22Rv1 (cell line): ENCODE measurements around the gene PARK7.
A peak's percentile ranks its signal among the peaks of the same experiment; 100 is the strongest.

Source experiments
- H3K27ac ChIP-seq: fragments of 450-650 bp; 2 replicates; pipeline ENCODE4 v1.5.1; 2017
- ZFX ChIP-seq: fragments of 450-650 bp; IDR thresholded peaks from 2 replicates; pipeline ENCODE4 v1.6.1; 2017; ENCODE audit warnings: antibody characterized with exemption, borderline replicate concordance
- TF ChIP-seq, protein P1 (sequence below): fragments of 450-650 bp; IDR thresholded peaks from 2 replicates; pipeline ENCODE4 v1.5.1; 2017; ENCODE audit warnings: mild to moderate bottlenecking

Gene PARK7

DNA sequence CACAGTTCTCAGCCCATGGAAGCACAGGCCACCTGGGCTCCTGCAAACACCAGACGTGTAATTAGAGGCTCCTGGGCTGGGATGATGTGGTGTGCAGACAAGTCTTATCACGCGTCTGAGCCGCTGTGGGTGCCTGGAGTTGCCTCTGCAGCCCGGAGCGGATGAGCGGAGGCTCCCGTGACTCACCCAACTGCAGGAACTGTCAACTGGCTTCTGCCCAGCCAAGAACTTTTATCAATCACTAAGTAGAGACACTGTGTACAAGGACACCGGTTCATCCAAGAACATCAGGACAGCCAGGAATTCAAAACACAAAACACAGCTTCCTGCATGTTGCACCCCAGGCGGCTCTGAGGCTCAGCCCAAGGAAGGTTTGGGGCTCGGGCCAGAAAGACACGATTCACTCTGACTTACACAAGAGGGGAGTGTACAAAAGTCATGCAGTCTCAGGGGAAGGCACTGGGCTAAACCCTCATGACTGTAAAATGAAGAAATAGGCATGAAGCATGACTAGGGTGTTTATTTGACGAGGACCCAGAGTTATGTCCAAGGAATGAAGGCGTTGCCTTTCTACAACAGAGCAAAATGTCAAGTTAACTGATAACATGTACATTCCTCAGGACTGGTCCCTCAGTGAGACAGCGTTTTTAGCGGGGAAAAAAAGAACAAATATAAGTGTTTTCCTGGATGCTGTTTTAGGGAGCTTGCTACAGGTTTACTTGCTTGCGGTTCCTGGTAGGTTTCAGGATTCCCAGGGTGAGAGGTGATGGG, 43.5 kb downstream of the PARK7 start:
- TF ChIP-seq, protein P1, sequence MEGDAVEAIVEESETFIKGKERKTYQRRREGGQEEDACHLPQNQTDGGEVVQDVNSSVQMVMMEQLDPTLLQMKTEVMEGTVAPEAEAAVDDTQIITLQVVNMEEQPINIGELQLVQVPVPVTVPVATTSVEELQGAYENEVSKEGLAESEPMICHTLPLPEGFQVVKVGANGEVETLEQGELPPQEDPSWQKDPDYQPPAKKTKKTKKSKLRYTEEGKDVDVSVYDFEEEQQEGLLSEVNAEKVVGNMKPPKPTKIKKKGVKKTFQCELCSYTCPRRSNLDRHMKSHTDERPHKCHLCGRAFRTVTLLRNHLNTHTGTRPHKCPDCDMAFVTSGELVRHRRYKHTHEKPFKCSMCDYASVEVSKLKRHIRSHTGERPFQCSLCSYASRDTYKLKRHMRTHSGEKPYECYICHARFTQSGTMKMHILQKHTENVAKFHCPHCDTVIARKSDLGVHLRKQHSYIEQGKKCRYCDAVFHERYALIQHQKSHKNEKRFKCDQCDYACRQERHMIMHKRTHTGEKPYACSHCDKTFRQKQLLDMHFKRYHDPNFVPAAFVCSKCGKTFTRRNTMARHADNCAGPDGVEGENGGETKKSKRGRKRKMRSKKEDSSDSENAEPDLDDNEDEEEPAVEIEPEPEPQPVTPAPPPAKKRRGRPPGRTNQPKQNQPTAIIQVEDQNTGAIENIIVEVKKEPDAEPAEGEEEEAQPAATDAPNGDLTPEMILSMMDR = no peak
- no peak for TF ChIP-seq ZFX
- H3K27ac ChIP-seq = peak overlapping the region; percentile 84

DNA sequence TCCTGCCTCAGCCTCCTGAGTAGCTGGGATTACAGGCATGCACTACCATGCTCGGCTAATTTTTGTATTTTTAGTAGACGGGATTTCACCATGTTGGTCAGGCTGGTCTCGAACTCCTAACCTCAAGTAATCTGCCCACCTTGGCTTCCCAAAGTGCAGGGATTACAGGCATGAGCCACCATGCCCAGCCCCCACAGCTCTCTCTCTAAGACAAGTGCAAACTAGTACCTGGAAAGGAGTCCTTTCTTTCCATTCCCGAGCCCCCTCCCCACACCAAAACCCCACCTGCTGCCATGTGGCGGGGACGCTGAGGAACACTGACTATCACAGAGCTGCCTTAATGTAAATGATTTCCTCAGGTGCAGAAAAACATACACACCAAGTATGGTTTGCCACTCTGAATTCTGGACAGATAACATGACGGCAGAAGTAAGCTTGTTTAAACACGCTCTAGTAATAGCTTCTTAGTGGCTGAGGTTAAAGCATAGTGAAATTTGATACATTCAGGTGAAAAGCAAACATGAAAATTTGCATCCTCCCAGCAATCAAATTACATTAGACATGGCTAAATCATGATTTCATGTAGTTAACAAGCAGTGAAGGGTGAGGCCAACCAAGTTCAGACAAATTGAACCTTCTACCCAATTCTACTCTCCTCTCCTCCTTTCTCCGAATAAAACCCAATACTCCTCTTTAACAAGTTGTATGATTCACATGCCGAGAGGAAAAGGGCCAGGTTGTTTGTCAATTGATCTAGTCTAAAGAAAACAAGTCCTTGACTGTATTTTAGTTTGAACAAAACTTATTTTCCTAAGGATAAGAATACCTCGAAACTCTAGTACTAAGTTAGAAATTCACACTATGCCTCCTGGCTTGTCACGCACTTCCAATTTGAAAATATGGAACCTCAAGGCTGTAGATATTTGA, 44.8 kb downstream of the PARK7 start:
- peak overlapping the region; percentile 84 for H3K27ac ChIP-seq
- TF ChIP-seq, protein P1 = no peak
- TF ChIP-seq ZFX = no peak

DNA sequence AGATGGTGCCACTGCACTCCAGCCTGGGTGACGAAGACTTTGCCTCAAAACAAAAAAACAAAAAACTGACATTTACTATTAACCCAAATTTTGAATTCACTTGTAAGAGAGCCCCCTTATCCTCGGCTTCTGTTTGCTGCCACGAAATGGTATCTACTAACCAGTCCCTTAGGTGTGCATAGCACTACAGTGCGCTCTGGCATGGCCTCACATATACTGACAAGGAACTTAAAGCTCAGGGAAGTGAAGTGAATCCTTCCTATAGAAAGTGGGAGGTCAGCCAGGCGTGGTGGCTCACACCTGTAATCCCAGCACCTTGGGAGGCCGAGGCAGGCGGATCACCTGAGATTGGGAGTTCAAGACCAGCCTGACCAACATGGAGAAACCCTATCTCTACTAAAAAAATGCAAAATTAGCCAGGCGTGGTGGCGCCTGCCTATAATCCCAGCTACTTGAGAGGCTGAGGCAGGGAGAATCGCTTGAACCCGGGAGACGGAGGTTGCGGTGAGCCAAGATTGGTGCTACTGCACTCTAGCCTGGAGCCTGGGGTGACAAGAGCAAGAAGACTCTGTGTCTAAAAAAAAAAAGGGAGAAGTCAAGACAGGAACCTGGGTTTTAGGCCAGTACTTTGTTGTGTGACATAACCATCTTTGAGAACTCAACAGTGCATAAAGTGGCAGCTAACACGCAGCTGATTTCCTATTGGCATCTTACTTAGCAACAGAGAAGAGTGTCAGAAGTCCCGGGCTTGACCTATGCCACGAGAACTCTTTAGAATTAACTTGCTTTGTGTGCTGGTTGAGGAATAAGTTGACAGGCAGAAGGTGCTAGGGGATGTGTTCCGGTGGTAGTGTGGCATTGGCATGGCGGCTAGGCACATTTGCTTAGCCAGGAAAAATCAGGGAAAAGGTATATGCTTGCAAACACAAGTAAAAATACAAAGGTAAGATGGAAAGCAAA, 47.8 kb downstream of the PARK7 start:
- H3K27ac ChIP-seq = no peak overlapping the region
- TF ChIP-seq, protein P1 = no peak
- no peak for TF ChIP-seq ZFX

GRCh38 chr1:8010080-8010664, 48.7 kb downstream of the PARK7 start:
- H3K27ac ChIP-seq = no peak overlapping the region

DNA sequence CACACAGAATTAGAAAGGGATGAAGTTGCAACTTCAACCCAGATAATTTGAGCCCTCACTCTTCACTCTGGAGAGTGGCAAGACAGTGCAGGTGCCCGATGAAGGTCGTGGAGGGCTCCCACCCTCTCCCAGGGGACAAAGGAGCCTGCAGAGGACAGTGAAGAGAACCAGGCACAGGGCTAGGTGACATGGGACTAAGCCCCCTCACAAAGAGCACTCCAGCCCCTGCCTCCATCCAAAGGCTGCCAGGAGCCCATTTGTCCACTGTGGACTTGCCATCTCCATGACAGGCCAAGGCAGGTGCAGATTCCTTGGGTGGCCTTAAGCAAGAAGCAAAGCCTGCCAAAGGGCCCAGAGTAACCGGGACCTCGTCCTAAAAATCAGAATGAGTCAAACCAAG, 49.5 kb downstream of the PARK7 start:
- no peak overlapping the region for H3K27ac ChIP-seq
- TF ChIP-seq, protein P1 = no peak
- TF ChIP-seq ZFX = no peak

More at GRCh38 chr1:8010080-8010664, 48.7 kb downstream of the PARK7 start:
- TF ChIP-seq, protein P1 = no peak
- no peak for TF ChIP-seq ZFX

- TF ChIP-seq ZFX = no peak
- TF ChIP-seq, protein P1 = no peak
- H3K27ac ChIP-seq = no peak overlapping the region
Observed at GRCh38 chr1:8011923-8012858, 50.7 kb downstream of the PARK7 start.
